HG03097 (cell line): ENCODE measurements around the gene RAB11FIP5.
"Not testable (repeated sequence)": the region's sequence is repeated elsewhere in the genome, so short reads cannot be mapped to it uniquely, and the experiment has no call there.

ENCODE experiments used
- ATAC-seq: cut with Tn5 transposase; IDR thresholded peaks from one replicate; pipeline ENCODE4 v1.9.1; 2021; ENCODE audit not compliant: unreplicated experiment, low FRiP score

Gene RAB11FIP5, protein sequence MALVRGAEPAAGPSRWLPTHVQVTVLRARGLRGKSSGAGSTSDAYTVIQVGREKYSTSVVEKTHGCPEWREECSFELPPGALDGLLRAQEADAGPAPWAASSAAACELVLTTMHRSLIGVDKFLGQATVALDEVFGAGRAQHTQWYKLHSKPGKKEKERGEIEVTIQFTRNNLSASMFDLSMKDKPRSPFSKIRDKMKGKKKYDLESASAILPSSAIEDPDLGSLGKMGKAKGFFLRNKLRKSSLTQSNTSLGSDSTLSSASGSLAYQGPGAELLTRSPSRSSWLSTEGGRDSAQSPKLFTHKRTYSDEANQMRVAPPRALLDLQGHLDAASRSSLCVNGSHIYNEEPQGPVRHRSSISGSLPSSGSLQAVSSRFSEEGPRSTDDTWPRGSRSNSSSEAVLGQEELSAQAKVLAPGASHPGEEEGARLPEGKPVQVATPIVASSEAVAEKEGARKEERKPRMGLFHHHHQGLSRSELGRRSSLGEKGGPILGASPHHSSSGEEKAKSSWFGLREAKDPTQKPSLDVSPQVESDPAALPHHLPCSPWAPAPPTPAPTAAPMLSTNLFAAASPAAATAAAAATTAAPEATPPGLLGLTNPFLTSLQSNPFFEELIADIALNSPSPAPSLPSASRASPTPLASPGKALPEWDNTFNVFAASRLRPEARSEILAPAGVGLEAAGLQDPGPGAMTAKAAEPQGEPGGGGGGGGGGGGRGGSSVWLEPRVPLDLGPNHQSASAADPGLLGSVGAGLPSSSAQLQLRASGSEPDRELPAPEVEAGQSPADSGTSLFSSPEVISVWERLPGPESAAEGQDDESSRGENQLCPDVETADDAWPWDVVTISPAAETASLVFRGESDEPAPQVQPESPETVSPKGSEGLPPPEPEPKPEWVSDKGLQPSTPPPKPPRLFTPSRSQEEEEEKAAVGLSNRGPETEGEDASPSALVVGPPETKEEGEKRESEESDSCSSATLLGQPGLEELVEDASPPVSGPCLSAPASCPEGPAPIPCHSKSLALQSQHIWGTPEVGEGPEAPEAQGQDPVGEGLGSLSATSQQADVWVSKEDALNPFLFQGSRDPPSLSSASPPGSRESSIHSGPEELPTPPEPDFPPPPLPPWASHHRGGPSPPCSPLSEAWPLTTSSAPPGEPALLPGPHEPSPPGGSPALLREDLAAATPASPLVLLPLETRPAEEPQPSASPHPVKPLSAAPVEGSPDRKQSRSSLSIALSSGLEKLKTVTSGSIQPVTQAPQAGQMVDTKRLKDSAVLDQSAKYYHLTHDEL (N-terminal part only)

DNA sequence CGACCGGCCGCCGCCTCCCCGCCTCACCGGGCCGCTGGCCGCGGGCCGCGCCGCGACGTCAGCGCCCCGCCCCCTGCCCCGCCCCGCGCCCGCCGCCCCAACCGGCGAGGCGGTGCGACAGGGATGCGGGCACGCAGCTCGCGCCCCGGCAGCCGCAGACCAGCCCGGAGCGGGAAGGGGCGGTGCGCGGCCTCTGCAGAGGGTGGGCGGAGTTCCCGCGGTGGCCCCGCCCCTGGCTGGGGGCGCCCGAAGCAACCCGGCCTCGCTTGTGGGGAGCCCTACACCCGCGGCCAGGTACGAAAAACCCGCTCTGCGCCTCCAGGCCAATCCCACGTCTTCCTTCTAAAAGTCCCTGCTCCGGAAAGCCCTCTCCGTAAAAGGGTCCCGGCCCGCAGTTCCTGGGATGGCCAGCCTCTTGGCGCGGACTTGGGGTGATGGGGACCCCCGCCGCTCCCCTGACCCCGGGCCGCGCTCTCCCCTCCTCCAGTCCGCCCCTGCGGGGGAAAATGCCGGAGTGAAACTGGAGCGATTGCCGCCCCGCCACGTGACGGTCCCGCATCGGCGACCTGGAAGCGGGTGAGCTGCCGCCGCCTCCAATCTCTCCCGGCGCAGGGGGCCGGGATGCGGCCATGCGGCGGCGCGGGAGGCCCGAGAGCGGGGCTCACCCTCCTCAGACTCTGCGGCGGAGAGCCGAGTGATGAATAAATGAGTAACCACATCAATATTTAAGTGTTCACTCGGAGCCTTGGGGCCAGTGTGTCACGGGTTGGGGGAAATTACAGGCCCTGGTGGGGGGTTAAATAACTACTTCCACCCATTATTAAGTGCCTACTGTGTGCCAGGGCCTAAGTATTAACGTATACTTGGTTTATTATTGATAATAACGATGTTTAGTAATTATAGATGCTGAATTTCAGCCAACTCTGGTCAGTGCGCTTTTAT, at the start of gene RAB11FIP5:
RAB11FIP5 (minus strand) TSS at position 36 of the 942 bp plus-strand sequence. CDS start 171 bp downstream, outside the sequence.
- ATAC-seq, result peak; percentile 53

DNA sequence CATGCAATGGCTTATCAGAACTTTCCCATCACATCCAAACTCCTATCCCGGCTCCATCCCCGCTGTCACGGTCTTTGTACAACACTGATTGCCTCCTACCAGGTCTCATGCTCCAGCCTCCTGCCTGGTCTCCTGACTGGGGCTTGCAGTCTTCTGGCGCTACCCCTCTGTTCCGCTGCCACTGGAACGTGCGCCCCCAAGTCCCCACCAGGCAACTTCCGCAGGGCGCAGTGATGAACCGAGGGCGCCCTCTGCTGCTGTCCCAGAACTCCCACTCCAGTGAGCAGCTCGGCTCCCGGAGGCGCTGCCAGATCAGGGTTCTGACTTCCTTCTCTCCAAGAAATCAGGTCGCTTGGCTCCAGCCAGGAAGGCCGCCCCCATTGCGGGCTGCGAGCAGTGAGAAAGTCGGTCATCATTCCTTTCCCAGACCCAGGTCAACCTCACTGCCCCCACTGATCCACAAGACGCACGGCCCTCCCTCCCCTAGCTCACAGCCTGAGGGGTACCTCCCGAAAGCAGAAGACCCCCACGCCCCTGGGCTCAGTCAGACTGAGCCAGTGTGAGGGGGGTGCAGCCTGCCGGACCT, 43.9 kb upstream of the RAB11FIP5 start:
- no peak for ATAC-seq

DNA sequence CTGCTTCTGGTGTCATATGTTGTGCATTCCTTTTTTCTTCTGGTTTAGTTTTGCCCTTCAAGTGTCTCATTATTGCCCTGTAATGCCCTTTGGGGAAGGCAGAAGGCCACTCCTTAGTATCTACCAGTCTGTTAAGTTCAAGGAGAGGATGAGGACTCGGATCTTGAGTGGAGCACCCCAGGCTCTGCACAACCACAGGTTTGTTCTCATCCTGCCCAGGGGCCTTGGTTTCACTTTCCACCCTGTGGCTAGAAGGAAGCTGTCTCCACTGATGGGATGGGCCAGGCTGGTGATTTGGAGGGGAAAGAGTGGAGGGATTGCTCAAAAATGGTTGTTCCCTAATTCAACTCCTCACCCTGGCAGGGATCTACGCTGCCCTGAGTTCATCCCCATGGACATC, 30.2 kb upstream of the RAB11FIP5 start:
- ATAC-seq, result no peak

DNA sequence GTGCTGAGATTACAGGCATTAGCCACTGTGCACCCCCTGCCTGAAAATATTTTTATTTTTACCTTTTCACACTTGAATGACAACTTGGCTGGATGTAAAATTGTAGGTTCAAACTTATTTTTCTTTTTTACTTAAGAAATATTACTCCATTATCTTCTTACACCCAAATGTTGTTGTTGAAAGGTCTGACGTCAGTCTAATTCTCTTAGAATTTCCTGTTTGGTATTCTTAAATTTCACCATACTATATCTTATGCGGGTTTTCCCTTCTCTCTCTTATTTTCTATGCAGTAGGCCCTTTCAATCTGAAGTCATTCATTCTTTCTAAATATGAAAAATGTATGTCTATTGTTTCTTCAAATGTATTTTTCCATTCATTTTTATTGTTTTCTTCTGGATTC, 29.1 kb upstream of the RAB11FIP5 start:
- ATAC-seq, result no peak

DNA sequence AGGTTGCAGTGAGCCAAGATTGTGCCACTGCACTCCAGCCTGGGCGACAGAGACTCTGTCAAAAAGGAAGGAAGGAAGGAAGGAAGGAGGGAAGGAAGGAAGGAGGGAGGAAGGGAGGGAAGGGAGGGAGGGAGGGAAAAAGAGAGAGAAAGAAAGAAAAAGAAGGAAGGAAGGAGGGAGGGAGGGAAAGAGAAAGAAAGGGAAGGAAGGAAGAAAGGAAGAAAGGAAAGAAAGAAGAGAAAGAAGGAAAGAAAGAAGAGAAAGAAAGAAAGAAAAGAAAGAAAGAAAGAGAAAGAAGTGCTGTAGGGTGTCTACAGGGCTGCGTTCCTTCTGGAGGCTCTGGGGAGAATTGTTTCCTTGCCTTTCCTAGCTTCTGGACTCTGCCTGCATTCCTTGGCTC, 22.5 kb upstream of the RAB11FIP5 start:
- no peak for ATAC-seq

DNA sequence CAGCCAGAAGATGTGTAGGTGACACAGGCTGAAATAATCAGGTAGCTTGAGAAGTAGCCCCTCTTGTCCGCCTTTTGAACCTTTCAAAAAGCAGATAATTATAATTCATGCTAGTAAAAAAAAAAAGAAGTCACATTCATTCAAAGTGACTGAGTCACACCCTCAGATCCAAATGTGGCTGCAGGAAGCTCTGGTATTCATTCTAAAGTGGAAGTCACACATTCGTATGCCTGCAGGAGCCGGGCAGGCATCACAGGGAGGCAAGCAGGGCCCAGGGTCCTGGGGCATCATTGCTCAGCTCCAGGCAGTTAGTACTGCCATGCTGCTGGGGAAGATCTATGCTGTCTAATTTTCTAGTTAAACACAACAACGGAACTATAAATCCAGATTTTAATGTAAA, 21.7 kb upstream of the RAB11FIP5 start:
- no peak for ATAC-seq

DNA sequence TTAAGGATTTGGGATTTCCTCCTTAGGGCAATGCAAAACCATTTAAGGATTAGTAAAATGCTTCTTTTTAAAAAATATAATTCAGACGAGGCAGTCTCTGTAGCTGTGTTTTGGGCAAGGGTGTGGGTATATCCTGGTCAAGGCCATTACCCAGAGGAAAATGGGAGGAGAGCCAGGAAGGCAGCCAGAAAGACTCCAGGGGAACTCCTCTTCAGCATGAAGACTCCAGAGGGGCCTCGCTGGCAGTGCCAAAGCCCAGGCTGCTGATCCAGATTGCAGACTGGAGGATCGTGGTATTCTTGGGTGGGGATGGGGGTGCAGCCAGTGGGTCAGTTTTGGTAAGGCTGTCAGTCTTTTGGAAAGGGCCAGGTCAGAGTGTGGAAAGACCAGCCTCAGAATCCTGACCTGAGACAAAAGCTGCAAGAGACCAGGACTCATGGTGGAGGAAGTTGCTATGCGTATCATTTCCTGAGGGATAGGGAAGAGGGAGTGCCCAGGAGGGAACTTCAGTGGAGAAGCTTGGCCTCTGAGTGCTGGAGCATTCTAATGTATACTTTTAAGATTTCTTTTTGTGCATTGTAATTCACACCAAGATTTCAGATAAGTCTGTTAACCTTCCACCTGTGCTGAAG, 20.9 kb upstream of the RAB11FIP5 start:
- ATAC-seq, result no peak

DNA sequence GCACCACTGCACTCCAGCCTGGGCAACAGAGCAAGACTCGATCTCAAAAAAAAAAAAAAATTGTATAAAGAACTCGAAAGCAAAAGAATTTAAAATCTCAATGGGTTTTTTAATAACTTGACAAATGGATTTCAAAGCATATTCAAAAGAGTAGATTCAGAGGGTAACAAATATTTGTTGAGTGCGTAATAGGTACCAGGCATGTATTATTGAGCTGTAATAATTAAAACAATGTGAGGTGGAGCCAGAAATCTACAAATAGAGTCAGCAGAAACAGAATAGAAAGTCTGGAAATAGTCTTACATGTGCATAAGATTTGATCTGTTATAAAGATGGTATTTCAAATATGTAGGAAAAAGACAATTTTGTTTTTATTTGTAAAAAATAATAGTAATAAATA, 19.1 kb upstream of the RAB11FIP5 start:
- ATAC-seq, result no peak

DNA sequence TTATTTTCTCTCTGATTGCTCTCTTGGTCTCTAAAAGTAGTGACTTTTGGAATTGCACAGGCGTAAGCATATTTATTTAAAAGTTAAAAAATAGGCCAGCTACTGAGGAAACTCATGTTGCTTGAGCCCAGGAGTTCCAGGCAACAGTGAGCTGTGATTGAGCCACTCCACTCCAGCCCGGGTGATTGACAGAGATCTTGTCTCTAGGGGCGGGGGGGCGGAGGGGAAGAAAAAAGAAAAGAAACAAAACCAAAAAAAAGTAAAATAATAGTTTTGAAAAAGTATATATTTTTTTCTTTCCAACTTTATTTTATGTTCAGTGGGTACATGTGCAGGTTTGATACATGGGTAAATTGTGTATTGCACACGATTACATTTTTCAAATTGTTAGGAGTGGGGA, 18.0 kb upstream of the RAB11FIP5 start:
- no peak for ATAC-seq

DNA sequence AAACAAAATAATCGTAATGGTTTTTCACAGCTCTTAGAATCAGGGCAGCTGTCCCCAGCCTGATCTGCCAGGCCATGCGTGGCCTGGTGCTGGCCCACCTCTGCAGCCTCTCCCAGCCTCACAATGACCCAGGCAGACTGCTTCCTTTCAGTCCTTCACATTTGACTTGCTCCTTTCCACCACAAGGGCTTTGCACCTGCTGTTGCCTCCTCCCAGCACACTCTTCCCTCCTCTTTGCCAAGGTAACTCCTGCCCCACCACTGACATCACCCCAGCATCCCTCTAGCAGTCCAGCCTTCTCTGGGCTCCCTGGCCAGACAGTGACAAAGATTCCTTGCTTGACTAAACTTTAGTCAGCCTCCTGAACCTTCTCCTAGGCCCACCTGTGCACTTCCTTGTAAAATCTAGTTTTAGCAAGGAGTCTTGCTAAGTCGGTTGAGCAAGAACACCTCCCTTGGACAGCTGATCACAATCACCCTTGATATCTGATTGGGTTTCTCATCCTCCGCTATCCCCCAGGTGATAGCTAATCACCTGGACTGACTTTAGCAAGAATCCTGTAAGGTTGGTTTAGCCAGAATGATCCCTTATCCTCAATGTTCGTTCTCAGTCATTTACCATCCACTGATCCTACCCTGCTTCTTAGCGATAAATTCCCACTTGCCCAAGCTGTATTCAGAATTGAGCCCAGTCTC, 16.2 kb upstream of the RAB11FIP5 start:
- no peak for ATAC-seq

DNA sequence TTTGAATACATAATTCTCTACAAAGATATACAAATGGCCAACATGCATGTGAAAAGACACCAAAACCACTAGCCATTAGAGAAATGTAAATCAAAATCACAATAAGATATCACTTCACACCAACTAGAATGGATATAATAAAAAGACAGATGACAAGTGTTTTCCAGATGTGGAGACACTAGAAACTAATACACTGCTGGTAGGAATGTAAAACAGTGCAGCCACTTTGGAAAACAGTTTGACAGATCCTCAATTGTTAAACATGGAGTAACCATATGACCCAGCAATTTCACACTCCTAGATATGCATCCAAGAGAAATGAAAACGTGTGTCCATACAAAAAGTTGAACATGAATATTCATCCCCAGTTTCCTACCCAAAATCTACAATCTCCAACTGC, 9.8 kb upstream of the RAB11FIP5 start:
- no peak for ATAC-seq

DNA sequence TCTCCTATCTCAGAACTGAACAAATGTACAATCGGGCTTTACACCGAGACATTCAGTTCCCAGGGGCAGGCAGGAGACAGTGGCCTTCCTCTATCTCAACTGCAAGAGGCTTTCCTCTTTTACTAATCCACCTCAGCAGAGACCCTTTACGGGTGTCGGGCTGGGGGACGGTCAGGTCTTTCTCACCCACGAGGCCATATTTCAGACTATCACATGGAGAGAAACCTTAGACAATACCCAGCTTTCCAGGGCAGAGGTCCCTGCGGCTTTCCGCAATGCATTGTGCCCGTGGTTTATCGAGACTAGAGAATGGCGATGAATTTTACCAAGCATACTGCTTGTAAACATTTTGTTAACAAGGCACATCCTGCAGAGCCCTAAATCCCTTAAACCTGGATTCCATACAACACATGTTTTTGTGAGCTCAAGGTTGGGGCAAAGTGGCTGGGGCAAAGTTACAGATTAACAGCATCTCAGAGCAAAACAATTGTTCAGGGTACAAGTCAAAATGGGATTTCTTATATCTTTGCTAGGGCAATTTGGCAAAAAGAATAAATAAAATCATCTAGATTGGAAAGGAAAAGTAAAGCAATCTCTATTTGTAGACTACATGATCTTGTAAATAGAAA, 7.0 kb upstream of the RAB11FIP5 start:
- ATAC-seq, result not testable (repeated sequence)

DNA sequence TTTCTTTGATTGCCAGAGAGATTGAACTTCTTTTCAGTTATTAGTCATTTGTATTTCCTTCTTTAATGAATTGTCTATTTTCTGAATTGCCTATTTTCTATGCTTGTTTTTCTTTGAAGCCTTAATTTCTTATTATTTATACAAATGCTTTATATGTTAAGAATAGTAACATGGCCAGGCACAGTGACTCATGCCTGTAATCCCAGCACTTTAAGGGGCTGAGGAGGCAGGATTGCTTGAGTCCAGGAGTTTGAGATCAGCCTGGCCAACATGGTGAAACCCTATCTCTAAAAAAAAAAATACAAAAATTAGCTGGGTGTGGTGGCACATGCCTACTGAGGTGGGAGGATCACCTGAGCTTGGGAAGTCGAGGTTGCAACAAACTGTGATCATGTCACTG, 4.7 kb upstream of the RAB11FIP5 start:
- ATAC-seq, result no peak

DNA sequence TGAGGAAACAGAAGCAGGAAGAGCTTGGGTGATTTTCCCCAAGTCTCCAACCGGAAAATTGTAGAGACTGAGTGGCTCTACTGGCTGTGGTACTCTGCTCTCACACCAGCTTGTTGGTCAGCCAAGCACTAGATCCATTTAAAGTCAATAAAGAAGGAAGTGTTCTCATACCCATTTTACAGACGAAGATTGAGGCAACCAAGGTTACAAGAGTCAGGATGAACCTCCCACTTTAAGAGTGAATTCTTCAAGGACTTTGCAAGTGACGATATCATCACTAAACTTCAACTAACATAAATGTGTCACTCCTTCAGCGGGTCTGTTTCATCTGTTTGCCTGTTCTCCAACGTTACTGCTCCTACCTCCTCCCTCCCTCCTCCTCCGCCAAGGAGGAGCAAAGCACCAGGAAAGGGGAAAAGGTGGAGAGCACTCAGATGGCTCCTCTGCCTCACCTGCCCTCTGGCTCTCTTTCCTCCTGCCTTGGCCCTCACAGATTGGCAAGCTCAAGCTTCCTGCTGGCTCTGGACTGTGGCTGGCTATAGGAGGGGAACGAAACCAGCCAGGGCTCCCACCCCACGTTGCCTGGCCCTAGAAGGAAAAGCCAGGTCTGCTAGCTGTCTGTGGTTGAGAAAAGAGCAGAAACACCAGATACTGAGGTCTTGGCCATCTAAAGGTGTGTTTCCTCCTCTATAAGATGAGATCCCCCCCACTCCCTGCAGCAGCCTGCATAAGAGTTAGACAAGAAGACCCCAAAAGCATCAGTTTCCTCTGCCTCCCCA, 3.6 kb upstream of the RAB11FIP5 start:
- ATAC-seq, result no peak

DNA sequence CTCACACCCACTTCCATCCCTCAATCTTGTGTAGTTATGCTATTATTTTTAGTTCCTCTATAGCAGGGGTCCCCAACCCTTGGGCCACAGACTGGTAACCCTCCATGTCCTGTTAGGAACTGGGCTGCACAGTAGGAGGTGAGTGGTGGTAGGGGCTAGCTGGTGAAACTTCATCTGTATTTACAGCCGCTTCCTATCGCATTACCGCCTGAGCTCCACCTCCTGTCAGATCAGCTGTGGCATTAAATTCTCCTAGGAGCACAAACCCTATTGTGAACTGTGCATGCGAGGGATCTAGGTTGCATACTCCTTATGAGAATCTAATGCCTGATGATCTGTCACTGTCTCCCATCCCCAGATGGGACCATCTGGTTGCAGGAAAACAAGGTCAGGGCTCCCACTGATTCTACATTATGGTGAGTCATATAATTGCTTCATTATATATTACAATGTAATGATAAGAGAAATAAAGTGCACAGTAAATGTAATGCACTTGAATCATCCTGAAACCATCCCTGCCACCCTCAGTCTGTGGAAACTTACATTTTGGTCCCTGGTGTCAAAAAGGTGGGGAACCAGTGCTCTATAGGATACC, 1.6 kb upstream of the RAB11FIP5 start:
- no peak for ATAC-seq

DNA sequence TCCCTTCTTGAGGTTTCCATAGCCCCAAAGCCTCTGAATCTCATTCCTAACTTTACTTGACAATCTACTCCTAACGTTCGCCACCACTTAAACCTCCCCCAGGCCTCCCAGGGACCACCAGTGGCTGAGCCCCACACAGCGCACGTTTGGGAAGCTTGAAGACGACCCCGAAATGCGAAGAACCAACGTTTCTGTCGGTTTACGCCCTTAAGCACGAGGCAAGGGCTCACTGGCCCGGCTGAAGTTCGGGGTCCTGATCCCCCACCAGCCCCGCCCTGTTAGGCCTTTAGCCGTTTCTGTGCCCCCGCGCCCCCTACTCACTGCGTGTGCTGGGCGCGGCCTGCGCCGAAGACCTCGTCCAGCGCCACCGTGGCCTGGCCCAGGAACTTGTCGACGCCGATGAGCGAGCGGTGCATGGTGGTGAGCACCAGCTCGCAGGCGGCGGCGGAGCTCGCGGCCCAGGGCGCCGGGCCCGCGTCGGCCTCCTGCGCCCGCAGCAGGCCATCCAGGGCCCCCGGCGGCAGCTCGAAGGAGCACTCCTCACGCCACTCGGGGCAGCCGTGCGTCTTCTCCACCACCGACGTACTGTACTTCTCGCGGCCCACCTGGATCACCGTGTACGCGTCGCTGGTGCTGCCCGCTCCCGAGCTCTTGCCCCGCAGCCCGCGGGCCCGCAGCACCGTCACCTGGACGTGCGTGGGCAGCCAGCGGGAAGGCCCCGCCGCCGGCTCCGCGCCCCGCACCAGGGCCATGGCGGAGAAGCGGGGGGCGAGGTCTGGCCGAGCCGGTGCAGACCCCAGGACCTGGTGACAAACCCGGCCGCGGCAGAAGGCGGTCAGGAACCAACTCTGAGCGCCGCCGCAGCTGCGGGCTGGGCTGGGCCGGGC, 479 bp downstream of the RAB11FIP5 start:
- ATAC-seq, result no peak
